SU-DHL-6 (cell line): Measurements from ENCODE around the gene ITGB4.

Experiments
- CTCF ChIP-seq: fragments of 200-600 bp; sonication (generic); IDR thresholded peaks from one replicate; pipeline ENCODE4 v1.5.1; 2017; ENCODE audit warnings: antibody characterized with exemption, mild to moderate bottlenecking, low read length, moderate library complexity; ENCODE audit not compliant: insufficient read depth, poor library complexity, severe bottlenecking
- EZH2phosphoT487 ChIP-seq: fragments of 200-600 bp; sonication (generic), shearing (Covaris generic); conservative IDR thresholded peaks from 2 replicates; pipeline ENCODE4 v1.6.1; 2018; ENCODE audit warnings: mild to moderate bottlenecking, antibody characterized with exemption, low read length, moderate library complexity, mixed read lengths

DNA sequence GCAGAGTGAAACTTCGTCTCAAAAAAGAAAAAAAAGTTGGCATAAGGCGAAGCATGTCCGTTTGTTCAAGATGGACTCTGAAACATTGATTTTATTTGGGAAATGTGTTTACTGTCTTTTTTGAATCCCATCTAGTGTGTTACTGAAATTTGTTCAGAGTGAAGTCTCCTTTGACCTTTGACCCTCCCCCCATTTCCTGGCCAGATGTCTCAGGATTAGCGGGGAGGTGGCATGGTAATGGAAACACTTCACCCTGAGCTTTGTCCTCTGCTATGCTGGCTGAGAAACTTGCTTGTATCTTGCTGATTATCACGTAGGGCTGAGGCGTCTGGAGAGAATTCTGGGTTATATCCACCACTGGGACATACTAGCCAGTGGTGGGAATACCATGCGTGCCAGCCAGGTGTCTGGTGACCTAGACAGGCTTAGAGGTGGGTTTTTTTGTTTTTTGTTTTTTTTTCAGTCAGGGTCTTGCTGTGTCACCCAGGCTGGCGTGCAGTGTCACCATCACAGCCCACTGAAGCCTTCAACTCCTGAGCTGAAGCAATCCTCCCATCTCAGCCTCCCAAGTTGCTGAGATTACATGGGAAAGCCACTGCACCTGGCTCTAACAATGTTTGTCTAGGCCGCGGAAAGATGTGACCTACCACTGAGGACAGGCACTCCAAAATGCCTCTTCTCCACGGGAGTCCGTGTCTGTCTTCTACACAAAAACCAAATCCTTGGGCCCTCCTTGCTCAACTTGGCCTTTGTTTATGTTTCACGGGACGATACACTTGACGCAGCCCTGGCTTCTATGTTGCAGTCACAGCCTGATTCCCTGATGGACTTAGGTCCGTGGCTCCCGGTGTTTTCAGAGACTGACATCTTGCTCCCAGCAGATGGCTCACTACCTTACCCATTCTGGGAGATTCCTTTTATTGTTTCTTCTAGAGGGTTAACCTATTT, 50.3 kb downstream of the ITGB4 start:
- no peak for TF ChIP-seq CTCF
- no peak for TF ChIP-seq EZH2phosphoT487
